Stimulated activated CD8-positive, alpha-beta memory T cell treated with anti-CD3 and anti-CD28 coated beads, Interleukin-7, amount 100 ng/mL, for 1 hour (primary cell): ENCODE measurements around the gene NTM.
"Not testable (repeated sequence)": the region's sequence is repeated elsewhere in the genome, so short reads cannot be mapped to it uniquely, and the experiment has no call there.

Experiments used
- DNase-seq, 2 donors: peaks; one replicate each; pipeline ENCODE4 v3.0.0-alpha.2; 2020; ENCODE audit warnings: low read depth in 2 of 2

Gene NTM

DNA sequence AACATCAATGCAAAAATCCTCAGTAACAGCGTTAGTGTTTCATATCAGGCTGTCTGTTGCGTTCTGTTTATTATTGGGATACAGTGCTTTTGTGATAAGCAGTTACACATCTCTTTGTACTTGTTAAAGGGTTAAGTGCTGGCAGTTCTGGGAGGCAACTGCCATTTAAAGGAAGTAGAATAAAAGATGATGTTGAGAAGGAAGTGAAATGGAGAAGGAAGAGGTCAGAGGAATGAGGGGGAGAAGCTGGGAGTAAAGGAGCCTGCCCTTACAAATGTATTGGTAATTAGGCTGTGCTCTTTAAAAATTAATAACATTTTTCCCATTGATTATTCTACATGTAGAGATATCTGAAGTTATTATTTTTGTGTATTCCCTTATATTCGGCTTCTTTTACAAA, 674.7 kb downstream of the NTM start:
- DNase-seq: no peak

DNA sequence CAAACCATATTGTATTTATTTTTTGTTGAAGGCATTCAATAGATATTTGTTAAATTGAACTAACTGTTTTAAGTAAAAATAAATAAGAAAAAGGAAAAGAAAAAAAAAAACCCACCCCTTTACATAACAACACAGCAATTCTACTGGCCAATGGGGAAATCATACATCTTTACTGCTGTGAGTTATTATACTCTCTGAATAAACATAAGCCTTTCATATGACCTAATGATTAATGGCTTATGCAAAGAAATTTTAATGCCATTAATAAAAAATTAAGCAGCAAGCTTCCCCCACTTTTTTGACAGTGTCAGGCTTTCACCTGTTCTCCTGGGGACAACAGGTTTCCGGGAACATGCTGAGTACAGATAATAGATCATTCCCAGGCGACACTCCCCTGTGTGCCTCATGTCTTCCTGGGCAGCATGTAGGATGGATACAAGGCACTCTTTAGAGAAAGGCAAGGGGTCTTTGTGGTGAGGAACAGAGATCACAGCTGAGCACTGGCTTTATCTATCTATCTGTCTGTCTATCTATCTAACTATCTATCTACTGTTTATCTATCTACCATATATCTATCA, 676.0 kb downstream of the NTM start:
- DNase-seq: no peak

DNA sequence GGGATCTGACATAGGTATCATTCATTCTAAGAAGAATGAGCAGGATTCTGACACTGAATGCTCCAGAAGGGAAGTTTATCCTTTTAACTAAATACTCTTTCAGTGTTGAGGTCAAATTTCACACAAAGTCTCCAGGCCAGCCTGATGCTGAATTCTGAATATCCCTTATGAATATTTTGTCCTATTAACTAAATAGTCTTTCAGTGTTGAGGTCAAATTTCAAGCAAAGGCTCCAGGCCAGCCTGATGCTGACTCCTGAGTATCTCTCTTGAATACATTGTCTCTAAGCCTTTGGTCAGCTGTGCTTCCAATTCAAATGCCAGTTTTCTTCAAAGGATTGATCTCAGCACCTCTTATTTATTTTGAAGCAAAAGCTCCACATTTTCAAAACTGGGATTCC, 676.8 kb downstream of the NTM start:
- no peak for DNase-seq

DNA sequence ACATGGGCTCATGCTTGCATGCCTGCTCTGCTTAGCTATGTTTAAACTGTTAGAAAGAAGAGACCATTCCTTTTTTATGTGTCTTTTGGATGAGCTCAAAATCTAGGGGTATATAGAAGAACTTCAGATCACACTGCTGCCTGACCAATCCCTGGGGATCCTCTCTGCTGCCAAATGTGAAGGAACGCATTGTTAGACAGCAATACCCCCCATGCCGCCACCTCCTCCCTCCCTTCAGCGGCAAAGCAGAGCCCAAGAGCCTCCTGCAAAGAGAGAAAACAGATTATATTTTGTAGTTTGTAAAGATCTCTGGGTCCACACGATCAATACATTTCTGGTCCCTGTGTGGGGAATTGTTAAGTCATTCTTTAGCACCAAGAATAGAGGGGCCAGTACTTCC, 677.6 kb downstream of the NTM start:
- DNase-seq: no peak

DNA sequence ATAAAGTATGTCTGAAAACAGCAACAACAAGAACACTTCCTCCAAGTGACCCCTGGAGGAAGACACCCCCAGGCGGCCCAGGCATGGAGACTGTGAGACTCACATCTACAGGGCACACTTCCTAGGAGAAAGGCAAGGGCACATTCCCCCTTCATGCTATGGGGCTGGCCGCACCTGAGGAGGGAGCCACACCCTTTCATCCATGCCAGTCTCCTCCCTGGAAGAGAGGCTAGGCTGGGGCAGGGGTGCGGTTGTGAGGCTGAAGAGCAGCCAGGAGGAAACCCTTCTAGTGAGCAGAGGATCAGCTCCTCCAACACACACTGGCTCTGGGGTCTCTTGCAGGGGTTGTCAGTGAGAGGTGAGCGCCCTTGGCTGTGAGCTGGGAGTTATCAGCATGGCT, 678.8 kb downstream of the NTM start:
- no peak for DNase-seq

DNA sequence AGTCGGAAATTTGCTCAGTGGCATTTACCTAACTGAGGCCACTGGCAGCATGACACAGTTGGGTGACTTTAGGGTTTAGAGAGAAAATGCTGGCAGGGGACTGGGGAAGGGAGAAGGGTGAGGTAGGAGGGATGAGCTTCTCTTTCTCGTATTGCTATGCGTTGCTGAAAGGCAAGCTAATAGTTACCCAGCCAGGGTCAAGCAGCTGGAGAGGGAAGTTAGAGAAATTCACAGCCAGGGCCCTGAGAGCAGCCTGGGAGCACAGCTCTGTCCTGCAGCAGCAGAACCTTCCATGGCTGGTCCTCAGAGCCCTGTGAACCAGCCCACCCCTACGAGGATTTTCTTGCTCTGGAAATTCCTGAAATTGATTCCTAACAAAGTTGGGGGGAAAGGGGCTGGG, 679.6 kb downstream of the NTM start:
- DNase-seq: no peak

DNA sequence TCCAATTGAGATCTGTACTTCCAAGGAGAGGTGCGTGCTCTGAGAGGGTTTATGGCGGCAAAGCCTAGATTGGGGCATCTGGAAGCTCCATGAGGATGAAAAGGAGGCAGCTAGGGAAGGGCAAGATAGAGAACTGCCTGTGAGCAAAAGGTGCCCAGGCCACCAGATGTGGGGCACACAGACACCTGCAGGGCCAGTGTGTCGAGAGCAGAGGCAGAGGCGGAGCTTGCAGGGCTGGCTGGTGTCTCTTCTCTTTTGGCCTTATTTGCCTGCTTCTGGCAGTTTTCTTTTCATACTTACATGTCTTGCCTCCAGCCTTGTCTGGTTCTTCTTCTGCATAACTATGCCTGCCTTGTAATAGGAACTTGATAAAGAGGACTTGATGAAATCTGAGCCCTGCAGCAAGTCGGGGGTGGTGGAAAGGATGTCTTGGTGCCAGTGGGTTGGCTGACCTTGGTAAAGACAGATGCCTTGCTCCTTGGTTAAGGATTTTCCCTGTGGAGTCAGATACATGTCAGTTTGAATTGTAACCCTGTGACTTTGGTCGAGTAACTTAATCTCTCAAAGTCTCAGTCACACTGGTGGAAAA, 680.3 kb downstream of the NTM start:
- no peak for DNase-seq

DNA sequence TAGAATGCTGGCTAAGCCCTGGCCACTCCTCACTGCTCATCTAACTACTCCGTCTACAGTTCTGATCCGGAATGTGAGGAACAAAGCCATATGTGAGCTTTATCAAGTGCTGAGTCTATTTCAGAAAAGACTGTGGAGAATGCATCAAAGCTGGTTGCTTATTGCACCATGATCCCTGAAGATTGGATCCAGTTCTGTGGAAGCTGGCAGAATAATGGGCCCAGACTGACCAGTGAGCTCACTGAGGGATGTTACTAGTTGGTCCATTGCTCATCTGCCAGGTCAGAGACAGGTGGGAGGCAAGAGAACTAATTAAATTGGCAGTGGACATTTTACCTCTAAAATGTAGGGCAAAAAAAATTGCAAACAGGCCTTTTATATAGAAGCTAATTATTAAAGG, 681.3 kb downstream of the NTM start:
- DNase-seq: no peak

DNA sequence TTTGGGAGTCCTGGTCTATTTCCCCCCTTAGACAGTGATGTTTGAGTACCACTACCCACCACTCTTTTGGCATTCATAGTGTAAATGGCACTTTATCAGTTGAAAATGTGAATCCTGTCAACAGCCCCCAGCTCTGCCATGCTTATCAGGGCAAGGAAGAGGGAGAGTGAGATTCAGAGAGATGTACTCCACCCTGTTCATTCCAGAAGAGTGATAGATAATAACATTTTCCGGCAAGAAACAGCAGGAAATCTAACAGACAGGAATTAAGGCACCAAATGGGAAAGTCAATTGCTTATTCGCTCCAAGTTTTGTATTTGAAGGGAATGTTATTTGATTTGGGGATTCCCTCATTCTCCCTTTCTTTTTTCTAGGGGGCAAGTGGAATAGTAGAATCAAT, 681.9 kb downstream of the NTM start:
- no peak for DNase-seq

DNA sequence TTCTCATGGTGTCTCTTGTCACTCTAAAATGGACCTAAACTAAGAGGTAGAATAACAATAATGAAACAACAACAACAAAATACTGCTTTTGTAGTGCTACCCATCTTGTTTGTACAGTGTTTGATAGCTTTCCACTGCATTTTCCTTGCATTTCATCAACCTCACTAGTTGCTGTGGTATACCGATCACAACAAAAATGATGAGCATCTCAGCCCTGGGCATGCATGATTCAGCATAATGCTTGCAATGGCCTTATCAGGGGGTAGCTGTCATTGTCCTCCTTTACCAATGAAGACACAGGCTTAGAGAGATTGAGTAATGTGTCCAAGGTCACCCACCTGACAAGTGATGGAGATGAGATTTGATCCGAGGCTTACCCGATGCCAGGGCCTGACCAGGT, 682.5 kb downstream of the NTM start:
- DNase-seq: no peak

DNA sequence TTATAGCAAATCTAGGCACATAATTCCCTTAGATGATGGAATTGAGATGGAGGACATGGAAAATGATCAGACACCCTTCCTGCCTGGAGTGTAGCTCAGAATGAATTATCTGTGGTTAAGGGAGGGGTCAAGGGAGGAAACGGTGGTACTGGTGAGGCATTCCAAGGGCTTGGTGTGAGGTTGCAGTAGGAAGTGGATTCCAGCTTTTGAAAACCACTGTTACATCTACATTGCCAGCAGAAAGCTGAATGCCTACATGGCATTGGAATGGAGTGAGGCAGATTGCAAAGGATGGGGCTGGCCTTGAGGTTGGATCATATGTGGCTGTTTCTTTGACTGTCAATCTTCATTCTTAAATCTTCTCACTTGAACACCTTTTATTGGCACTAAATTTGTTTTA, 684.4 kb downstream of the NTM start:
- DNase-seq: no peak

DNA sequence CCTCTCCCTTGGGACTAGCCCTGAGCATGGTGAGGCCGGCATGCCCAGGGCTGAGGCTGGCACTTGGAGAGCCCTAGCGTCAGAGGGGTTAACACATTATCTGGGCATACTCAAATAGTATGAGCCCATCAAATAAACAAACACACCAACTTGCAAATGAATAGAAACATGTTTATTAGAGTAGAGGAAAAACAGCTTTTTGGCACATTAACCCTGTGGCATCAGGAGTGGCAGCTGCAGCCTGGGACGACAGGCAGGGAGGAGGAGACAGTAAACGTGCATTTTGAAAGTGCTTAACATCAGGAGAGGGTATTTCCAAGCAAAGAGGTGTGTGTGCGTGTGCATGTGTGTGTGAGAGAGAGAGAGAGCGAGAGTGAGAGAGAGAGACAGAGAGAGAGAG, 684.9 kb downstream of the NTM start:
- DNase-seq: no peak

DNA sequence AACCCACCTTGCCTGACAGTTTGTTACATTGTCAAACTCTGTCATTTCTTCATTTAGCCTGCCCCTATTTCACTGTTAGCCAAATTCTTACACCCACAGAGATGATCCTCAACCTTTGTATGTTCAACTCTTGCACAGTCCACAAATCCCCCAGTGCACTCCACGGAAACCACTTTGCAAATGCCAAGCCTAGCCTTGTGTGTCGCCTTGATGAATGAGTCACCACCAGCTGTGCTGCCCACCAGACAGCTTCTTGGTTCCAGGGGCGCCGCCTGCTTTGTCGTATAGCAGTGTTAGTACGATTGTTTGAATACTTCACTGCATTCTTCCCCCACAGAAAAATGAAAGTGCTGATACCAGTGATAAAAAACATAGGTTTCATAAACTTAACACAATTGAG, 686.3 kb downstream of the NTM start:
- no peak for DNase-seq

DNA sequence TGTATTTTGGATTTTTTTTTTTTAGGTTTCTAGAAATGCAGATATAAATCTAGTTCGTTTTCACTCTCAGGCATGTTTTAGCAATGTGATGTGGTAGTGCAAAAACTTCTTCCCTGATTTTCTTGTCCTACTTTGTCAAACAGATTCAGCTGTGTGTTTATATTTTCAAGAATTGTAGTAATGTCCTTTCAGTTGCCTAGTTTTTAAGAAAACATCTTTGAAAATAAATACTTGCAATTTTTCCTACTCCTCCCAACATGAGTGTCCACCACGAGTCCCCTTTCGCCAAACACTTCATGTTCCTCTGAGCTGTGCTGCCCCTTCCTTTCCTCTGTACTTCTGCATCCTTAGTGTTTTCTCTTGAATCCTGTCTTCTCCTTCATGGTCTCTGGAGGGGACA, 686.9 kb downstream of the NTM start:
- no peak for DNase-seq

DNA sequence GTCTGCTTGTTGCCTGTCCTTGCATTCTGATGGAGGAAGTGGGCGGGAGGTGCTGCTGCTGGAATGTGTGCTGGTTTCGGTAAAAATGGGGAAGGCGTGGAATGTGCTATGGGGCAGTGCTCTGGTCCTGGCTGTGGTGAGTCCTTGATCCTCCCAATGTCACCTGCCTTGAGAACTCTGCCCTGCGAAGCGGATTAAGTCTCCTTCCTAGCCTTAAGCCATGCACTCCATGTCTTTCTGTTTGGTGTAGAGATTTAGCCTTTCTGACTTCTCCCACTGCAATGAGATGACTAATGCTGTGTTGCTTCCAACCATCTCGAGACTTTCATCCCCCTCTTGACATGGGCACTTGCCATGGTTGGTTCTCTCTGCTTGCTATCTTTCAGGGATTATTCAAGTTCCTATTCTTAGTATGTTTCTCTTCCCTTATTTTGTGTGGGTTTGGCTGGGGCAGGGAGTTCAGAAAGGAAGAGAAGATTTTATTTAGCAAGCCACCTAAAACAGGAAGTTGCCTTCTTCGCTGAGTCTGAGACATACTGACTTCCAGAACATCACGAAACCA, 687.9 kb downstream of the NTM start:
- DNase-seq: no peak

DNA sequence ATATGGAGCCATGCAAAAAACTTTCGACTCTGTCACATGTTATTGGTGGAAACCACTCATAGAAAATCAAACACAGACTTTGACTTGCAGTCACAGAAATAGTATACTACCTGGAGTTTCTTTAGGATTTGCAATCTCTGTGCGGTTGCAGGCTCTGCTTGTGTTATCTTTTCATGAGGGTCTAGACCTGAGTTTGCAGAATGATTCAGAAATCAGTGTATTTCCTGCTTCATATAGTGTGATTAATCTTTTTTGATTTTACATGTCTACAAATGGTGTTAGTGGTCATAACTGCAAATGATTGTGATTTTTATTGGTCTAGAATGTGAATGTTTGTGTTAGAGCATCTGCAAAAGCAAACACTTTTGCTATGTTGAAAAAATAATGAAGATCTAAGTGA, 690.2 kb downstream of the NTM start:
- DNase-seq: no peak

DNA sequence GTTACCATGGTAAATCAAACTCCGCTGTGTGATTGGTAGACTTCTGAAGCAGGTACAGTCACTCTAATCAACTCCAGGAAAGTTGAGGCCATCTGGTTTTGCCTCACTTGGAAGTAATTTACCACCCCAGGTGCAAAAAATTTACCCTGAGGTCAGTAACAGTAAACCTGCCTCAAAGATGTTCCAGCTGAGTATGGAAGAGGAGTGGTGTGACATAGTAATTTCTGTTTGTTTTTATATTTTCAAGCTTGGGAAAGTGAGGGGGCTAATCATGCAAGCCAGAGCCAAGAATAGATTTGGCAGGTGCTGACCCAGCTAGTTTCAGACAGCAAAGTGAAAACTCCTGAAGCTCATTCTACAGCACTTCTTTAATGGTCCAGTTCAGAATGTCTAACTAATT, 691.6 kb downstream of the NTM start:
- DNase-seq: no peak

DNA sequence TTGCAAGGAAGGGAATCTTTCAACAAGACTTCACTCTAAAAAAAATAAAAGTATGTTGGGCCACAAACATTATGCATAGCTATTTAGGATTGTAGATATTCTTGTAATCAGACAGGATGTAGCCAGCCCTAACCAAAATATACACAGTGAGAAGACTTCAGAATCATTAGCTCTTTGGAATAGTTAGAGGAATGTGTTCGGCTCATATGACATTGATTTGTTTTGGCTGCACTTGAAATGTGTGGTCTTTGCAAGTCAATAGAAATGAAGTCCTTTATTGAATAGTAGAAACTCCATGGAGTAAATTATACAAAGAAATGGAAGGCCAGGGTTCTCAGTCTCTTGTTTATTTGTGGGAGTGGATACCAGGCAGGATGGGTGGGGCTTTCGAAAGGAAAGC, 692.1 kb downstream of the NTM start:
- DNase-seq: no peak

DNA sequence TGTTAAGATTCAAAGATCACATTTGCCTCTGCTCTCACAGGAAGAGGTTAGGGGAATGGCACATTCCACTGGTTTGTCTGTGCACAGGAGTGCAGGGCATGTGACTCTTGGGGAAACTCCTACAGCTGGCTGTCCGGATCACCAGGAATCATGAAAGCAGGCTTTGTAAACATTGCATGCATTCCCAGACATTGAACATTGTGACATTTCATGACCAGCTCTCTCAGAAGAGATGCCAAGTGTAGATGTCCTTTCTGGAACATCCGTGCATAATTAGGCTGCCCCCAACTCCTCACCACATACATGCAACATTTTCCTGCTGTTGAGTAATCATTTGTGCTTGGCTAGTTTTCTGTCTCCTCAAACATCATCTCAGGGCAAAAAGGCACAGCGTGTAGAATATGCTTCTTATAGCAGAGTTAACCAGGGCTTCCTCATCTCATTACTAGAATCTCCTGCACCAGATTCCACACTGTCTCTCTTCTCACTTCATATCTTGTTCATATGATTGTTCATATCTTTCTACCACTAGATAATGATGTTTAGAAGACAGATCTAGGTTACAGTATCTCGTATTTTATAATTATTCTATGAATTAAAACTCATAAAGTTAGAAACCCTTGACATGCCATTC, 694.7 kb downstream of the NTM start:
- DNase-seq: no peak

DNA sequence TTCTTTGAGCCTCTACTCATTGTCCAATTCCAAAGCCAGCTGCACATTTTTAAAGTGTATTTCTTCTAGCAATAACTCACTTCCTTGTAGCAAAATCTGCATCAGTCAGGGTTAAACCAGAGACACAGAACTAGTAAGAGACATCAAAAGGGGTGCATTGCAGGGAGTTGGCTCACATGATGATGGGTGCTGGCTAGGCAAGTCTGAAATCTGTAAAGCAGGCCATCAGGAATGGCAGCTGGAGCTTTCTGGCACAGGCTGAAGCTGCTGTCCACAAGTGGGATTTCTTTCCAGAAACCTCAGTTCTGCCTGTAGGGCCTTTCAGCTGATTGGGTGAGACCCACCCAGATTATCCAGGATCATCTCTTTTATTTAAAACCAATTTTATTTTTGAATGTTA, 698.1 kb downstream of the NTM start:
- DNase-seq: no peak

DNA sequence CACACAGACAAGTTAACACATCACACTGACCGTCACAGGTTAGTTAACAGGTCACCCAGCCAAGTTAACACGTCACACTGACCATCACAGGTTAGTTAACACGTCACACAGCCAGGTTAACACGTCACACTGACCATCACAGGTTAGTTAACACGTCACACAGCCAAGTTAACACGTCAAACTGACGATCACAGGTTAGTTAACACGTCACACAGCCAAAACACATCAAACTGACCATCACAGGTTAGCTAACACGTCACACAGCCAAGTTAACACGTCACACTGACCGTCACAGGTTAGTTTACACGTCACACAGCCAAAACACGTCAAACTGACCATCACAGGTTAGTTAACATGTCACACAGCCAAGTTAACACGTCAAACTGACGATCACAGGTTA, 699.2 kb downstream of the NTM start:
- DNase-seq: not testable (repeated sequence)

DNA sequence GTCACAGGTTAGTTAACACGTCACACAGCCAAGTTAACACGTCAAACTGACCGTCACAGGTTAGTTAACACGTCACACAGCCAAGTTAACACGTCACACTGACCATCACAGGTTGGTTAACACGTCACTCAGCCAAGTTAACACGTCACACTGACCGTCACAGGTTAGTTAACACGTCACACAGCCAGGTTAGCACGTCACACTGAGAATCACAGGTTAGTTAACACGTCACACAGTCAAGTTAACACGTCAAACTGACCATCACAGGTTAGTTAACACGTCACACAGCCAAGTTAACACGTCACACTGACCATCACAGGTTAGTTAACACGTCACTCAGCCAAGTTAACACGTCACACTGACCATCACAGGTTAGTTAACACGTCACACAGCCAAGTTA, 700.5 kb downstream of the NTM start:
- not testable (repeated sequence) for DNase-seq

DNA sequence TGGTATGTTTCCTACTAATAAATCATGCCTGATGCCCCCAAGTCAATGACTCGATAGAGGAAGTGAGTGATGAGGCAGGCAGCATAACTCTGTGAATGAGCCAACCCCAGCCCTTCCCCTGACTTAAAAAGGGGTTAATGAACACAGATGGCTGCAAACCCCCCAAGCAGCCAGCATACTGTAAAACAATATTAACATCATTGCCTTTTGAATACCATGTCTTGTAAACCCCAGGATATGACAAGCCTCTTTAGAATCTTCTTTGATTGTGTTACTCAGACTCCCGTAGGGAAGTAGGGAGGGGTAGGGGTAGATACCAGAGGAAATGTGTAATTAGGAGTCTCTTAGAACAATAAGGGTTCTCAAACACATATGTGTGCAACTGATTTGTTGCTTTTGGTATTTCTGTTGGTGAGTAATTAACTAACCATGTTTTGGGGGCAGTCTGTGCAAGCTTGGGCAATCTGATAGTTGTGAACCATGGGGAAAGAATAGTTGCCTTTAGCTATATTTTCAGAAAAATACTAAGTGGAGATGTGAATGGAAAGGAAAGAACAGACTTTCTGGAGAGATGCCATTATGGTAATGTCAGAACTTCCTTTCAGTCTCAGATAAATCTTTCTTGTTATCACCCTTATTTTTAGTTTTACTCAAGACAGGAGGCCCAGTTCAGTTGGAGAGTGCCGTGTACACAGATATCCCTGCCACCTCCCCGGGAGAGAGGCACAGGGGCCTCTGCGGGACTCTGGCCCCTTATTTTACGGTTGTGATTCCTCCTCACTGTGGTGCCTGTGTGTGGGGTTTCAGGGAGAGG, 701.8 kb downstream of the NTM start:
- DNase-seq: no peak
